OCI-LY1 (cell line): ENCODE results near the gene ZSCAN12.
A peak's percentile ranks its signal among the peaks of the same experiment; 100 is the strongest.

Experiments
- H2AFZ ChIP-seq: fragments of 200-600 bp; sonication (generic), shearing (Covaris generic); 2 replicates; pipeline ENCODE4 v1.6.0; 2014; ENCODE audit warnings: antibody characterized with exemption, mild to moderate bottlenecking, low read length
- H3F3A ChIP-seq: fragments of 200-600 bp; sonication (generic), shearing (Covaris generic); 2 replicates; pipeline ENCODE4 v1.6.0; 2014; ENCODE audit warnings: mild to moderate bottlenecking, antibody characterized with exemption, low read length, moderate library complexity; ENCODE audit not compliant: insufficient read depth
- H3K27ac ChIP-seq: fragments of 200-600 bp; sonication (generic); 2 replicates; pipeline ENCODE4 v1.5.1; 2014; ENCODE audit warnings: low read length, mixed run types, mild to moderate bottlenecking, low read depth; ENCODE audit not compliant: poor library complexity, severe bottlenecking
- H3K27me3 ChIP-seq: fragments of 200-600 bp; sonication (generic); 2 replicates; pipeline ENCODE4 v1.6.0; 2014; ENCODE audit warnings: antibody characterized with exemption, mild to moderate bottlenecking, low read length, moderate library complexity; ENCODE audit not compliant: insufficient read depth
- H3K36me3 ChIP-seq: fragments of 200-600 bp; sonication (generic); 2 replicates; pipeline ENCODE4 v1.6.1; 2014; ENCODE audit warnings: mild to moderate bottlenecking, antibody characterized with exemption, low read length, moderate library complexity, mixed read lengths; ENCODE audit not compliant: insufficient read depth
- H3K4me1 ChIP-seq: fragments of 200-600 bp; sonication (generic); 2 replicates; pipeline ENCODE4 v1.5.1; 2014; ENCODE audit warnings: mild to moderate bottlenecking, low read length, moderate library complexity; ENCODE audit not compliant: insufficient read depth, severe bottlenecking
- H3K4me2 ChIP-seq: fragments of 200-600 bp; sonication (generic), shearing (Covaris generic); 2 replicates; pipeline ENCODE4 v1.6.1; 2014; ENCODE audit warnings: low read length
- H3K4me3 ChIP-seq: fragments of 200-600 bp; sonication (generic); 2 replicates; pipeline ENCODE4 v1.5.1; 2014; ENCODE audit warnings: low read length, low read depth, mild to moderate bottlenecking, mixed read lengths; ENCODE audit not compliant: poor library complexity, severe bottlenecking
- H3K79me2 ChIP-seq: fragments of 200-600 bp; shearing (Covaris generic); 2 replicates; pipeline ENCODE4 v1.6.1; 2016; ENCODE audit warnings: mixed run types, low read length, mixed read lengths; ENCODE audit not compliant: insufficient read depth
- H3K9ac ChIP-seq: fragments of 200-600 bp; sonication (generic), shearing (Covaris generic); 2 replicates; pipeline ENCODE4 v1.6.1; 2014; ENCODE audit warnings: mild to moderate bottlenecking, low read length, mixed read lengths
- H3K9me2 ChIP-seq: fragments of 200-600 bp; sonication (generic), shearing (Covaris generic); 2 replicates; pipeline ENCODE4 v1.6.1; 2014; ENCODE audit warnings: low read depth, mild to moderate bottlenecking, low read length, mixed read lengths
- H3K9me3 ChIP-seq: fragments of 200-600 bp; shearing (Covaris generic); 2 replicates; pipeline ENCODE4 v1.6.1; 2014; ENCODE audit warnings: low read length, mixed read lengths
- H4K20me1 ChIP-seq: fragments of 200-600 bp; sonication (generic), shearing (Covaris generic); 2 replicates; pipeline ENCODE4 v1.6.0; 2016; ENCODE audit warnings: mild to moderate bottlenecking, low read length; ENCODE audit not compliant: insufficient read depth
- EZH2 ChIP-seq: fragments of 200-600 bp; sonication (generic), shearing (Covaris generic); IDR thresholded peaks from 2 replicates; pipeline ENCODE4 v1.8.0; 2017; ENCODE audit warnings: borderline replicate concordance, mixed run types, mild to moderate bottlenecking, antibody characterized with exemption, low read length, moderate library complexity, mixed read lengths
- TF ChIP-seq, protein P1 (sequence below): fragments of 200-600 bp; sonication (generic), shearing (Covaris generic); IDR thresholded peaks from 2 replicates; pipeline ENCODE4 v1.5.1; 2017; ENCODE audit warnings: mild to moderate bottlenecking, antibody characterized with exemption, low read length, moderate library complexity, mixed read lengths

ZSCAN12 gene

DNA sequence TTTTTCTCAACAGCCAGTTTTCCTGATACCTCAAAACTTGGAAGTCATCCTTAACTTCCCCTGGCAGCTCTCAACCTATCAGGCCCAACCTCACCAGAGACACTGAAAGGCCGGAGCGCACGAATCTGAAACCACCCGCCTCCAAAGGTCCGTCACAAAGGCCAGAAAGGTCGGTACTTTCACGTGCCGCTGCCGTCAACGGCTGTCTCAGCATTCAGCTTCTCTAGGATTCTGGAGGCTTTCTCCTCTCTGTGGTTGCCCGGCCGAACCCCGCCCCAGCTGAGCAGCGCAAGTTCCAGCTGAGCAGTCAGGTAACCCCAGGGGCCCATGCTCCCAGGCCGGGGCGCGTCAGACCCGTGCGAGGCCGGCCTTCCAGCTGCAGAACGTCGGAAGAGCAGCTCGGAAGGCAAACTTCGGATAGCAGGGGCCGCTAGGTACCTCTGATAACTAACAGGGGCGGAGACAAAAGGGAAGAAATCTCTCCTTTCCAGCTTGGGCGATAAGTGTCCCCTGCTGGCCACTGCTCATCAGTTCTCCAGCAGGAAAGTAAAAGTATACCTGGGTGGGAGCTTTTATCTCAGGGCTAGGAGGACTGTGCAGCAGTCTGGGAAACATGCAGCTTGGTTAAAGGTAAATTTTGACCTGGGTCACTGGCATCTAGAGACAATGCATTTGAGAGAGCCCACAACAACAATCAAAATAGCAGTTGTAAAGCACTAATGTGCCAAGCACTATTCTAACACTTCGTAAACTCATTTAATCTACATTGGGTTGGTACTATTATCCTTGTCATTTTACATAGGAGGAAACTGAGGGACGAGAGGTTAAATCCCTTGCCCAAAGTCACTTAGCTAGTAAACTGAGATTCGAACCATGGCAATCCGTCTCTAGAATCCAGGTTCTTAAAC is 16.1 kb downstream of the ZSCAN12 start:
- H3K4me1 ChIP-seq, result peaks cover 17% of the 10 kb centered on the region
- H3K9ac ChIP-seq, result peak overlapping the region; percentile 42
- H3K27ac ChIP-seq, result peak overlapping the region; percentile 59
- no peaks in the 10 kb centered on the region for H3K27me3 ChIP-seq
- no peaks in the 10 kb centered on the region for H3K79me2 ChIP-seq
- H3K9me3 ChIP-seq, result peaks cover 8% of the 10 kb centered on the region
- peak overlapping the region; percentile 53 for H3K4me3 ChIP-seq
- H3K9me2 ChIP-seq, result no peaks in the 10 kb centered on the region
- H3F3A ChIP-seq, result 0 out of 2 replicates have a peak, but pooled peaks cover 9% of the 10 kb centered on the region
- no peaks in the 10 kb centered on the region for H4K20me1 ChIP-seq
- peaks cover 72% of the 10 kb centered on the region for H3K36me3 ChIP-seq
- H2AFZ ChIP-seq, result no peak overlapping the region
- TF ChIP-seq EZH2, result no peak
- TF ChIP-seq, protein P1, sequence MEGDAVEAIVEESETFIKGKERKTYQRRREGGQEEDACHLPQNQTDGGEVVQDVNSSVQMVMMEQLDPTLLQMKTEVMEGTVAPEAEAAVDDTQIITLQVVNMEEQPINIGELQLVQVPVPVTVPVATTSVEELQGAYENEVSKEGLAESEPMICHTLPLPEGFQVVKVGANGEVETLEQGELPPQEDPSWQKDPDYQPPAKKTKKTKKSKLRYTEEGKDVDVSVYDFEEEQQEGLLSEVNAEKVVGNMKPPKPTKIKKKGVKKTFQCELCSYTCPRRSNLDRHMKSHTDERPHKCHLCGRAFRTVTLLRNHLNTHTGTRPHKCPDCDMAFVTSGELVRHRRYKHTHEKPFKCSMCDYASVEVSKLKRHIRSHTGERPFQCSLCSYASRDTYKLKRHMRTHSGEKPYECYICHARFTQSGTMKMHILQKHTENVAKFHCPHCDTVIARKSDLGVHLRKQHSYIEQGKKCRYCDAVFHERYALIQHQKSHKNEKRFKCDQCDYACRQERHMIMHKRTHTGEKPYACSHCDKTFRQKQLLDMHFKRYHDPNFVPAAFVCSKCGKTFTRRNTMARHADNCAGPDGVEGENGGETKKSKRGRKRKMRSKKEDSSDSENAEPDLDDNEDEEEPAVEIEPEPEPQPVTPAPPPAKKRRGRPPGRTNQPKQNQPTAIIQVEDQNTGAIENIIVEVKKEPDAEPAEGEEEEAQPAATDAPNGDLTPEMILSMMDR, result peak; percentile 51; the same call in 1 of the 2 replicates
- peak overlapping the region; percentile 65 for H3K4me2 ChIP-seq

DNA sequence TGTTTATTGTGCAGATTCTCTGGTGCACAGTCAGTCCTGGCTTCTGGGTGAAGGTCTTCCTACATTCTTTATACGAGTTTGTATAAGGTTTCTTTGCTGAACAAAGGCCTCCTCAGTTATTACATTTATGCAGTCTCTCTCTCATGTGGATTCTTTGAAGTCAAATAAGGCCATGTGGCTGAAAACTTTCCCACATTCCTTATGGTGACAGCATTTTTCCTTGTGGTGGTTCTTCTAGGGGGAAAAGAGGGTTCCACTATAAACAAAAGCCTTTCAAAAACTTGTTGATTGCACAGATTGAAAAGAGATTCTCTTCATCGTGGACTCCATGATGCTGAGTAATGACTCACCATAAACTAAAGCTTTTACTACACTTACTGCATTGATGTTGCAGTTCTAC is 19.2 kb downstream of the ZSCAN12 start:
- Histone ChIP-seq H2AFZ (no peak overlapping the region), H3K36me3 (peaks cover 68% of the 10 kb centered on the region), H3F3A (0 out of 2 replicates have a peak, but pooled peaks cover 8% of the 10 kb centered on the region), H3K9me3 (peaks cover 8% of the 10 kb centered on the region), H3K9me2 (no peaks in the 10 kb centered on the region), H3K27me3 (no peaks in the 10 kb centered on the region), H3K27ac (no peak overlapping the region), H3K4me1 (peaks cover 17% of the 10 kb centered on the region), H3K79me2 (no peaks in the 10 kb centered on the region), H3K4me2 (no peak overlapping the region), H3K4me3 (no peak overlapping the region), H3K9ac (no peak overlapping the region), H4K20me1 (no peaks in the 10 kb centered on the region)
- TF ChIP-seq EZH2, result no peak
- TF ChIP-seq, protein P1, result no peak

DNA sequence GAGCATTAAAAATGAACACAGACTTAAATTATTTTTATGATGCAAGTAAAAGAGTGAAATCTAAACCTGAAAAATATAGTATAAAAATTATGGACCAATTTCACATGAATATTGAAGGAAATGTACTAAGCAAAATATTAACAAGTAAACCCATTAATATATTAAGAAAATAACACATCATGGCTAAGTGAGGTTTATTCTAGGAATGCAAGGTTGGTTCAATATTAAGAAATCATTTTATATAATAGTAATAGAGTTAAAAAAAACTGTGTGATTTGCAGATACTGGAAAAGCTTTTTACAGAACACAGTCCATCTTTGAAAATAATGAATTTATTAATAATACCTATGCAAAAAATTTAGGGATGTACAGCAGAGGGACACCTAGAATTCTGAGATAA is 20.9 kb downstream of the ZSCAN12 start:
- Histone ChIP-seq H3K4me1 (peaks cover 12% of the 10 kb centered on the region), H3K9ac (no peak overlapping the region), H2AFZ (no peak overlapping the region), H3K4me3 (no peak overlapping the region), H4K20me1 (no peaks in the 10 kb centered on the region), H3K4me2 (no peak overlapping the region), H3K27me3 (no peaks in the 10 kb centered on the region), H3K36me3 (peaks cover 69% of the 10 kb centered on the region), H3K27ac (no peak overlapping the region), H3F3A (peaks cover 4% of the 10 kb centered on the region), H3K9me3 (peaks cover 11% of the 10 kb centered on the region), H3K9me2 (no peaks in the 10 kb centered on the region), H3K79me2 (no peaks in the 10 kb centered on the region)
- TF ChIP-seq, protein P1, result no peak
- no peak for TF ChIP-seq EZH2
